Pulmonary artery endothelial cell (primary cell): ENCODE measurements around the gene SNRPA. TPM values are rescaled to one million over a fixed set of nuclear protein-coding genes. Genes with fewer than 3 reads are reported as not detected.

Source experiments
- DNase-seq: peaks from one replicate; pipeline ENCODE4 v3.0.0-alpha.2; 2011; ENCODE audit warnings: low read depth, low spot score
- total RNA-seq: library from RNA; depleted of rRNA; stranded (reverse); fragments of >200 nt; gene quantifications from 2 replicates; pipeline ENCODE4 v1.2.3, GENCODE V29; 2014

SNRPA gene
- total RNA-seq, result 54.3 and 55.1 TPM in 2 replicates

- peak; percentile 93 for DNase-seq
Observed at GRCh38 chr19:40750874-40751537, at the start of gene SNRPA. TSS of gene SNRPA (plus strand) at chr19:40751203. CDS start at chr19:40751409, 206 bp downstream.

DNA sequence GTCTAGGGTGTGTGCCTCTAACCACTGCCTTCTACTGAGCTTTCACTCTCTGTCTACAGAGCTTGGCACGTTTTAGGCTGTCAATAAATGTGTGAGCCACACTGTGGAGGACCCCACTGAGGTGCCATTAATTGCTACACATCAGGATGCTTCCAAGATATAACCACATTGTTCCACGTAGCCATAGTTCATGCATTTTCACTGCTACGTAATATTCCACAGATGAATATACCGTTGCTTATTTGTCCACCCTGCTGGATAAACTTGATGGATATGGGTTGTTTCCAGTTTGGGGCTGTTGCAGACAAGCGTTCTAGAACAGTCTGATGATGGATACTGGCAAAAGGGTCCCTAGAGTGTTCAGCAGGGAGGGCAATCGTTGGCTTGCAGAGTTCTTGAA lies 49.2 kb upstream of the SNRPA start:
- DNase-seq, result no peak

- no peak for DNase-seq
Observed at GRCh38 chr19:40702337-40703012, 48.5 kb upstream of the SNRPA start.

- DNase-seq, result no peak
Observed at GRCh38 chr19:40703029-40703755, 47.8 kb upstream of the SNRPA start.

GRCh38 chr19:40704491-40705361 lies 46.3 kb upstream of the SNRPA start:
- DNase-seq, result no peak

GRCh38 chr19:40705362-40705651 lies 45.7 kb upstream of the SNRPA start:
- no peak for DNase-seq

- DNase-seq, result no peak
Observed at GRCh38 chr19:40705950-40706619, 44.9 kb upstream of the SNRPA start.

DNA sequence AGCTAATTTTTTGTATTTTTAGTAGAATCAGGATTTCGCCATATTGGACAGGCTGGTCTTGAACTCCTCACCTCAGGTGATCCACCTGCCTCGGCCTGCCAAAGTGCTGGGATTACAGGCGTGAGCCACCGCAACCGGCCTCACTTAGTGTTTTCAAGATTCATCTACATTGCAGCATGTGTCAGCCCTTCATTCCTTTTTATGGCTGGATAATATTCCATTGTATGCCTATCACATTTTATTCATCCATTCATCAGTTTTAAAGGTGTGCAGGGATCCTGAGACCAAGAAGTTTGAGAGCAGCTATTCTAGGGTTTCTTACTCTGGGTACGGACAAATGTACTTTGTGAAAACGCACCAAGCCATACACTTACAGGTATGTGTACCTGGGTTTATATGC lies 43.4 kb upstream of the SNRPA start:
- DNase-seq, result no peak

DNA sequence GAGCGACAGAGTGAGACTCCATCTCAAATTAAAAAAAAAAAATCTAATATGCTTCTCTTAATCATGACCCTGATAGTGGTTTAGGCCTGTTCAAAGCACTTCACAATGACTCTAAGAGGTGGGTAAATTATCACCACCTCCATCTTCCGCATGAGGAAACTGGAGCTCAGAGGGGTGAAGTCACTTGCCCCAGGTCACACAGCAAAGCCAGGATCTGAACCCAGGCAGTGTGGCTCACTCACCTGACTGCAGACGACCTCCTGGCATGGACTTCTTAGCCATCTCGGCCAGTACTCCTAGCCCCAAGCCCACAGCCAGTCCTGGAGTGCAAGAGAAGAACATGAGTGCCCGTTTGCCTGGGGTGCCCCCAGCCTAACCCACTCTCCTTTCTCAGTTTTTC lies 41.2 kb upstream of the SNRPA start:
- DNase-seq, result no peak

- DNase-seq, result no peak
Observed at GRCh38 chr19:40713939-40714338, 37.1 kb upstream of the SNRPA start.

GRCh38 chr19:40714441-40715299 lies 36.3 kb upstream of the SNRPA start:
- DNase-seq, result peak; percentile 60

GRCh38 chr19:40716031-40716481 lies 34.9 kb upstream of the SNRPA start:
- DNase-seq, result no peak

DNA sequence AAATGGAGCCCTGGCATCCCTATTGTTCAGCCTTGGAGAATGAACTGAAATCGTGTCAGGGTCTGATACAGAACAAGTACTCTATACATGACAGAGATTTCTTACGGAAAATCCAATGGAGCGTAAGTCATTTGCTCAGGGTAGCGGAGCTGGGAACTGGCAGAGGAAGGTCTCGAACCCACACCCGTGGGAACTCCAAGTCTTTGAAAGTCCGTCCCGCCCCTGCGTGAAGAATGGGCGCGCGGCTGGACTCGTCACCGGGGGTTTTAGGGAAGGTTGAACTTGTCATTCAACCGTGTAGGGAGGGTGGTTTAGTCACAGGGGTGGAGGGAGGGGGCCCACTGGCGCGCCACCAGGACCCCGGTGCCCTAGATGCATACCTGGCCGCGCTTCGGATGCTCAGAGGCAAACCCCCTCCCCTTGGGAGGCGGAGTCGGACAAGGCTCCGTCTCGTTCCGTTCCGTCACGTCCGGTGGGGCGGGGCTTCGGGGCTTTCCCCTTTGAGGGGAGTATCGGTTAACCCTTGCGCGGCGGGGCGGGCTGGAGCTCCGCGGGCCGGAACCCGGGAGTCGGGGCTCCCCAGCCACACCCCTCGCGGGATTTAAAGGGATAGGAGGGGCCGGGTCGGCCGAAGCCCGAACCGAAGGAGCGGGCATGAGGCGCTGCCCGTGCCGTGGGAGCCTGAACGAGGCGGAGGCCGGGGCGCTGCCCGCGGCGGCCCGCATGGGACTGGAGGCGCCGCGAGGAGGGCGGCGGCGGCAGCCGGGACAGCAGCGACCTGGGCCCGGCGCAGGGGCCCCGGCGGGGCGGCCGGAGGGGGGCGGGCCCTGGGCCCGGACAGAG lies 34.3 kb upstream of the SNRPA start, which contains the start of the genes COQ8B and ITPKC:
COQ8B (minus strand) TSS at position 405 of the 843 bp plus-strand sequence. CDS start 2,254 bp downstream, outside the sequence.
ITPKC (plus strand) TSS at position 631 of the 843 bp plus-strand sequence; CDS start at position 655, 24 bp downstream.
- peak; percentile 86 for DNase-seq

GRCh38 chr19:40717325-40717879 lies 33.6 kb upstream of the SNRPA start:
- DNase-seq, result no peak

- no peak for DNase-seq
Observed at GRCh38 chr19:40717880-40718773, 32.9 kb upstream of the SNRPA start.

DNA sequence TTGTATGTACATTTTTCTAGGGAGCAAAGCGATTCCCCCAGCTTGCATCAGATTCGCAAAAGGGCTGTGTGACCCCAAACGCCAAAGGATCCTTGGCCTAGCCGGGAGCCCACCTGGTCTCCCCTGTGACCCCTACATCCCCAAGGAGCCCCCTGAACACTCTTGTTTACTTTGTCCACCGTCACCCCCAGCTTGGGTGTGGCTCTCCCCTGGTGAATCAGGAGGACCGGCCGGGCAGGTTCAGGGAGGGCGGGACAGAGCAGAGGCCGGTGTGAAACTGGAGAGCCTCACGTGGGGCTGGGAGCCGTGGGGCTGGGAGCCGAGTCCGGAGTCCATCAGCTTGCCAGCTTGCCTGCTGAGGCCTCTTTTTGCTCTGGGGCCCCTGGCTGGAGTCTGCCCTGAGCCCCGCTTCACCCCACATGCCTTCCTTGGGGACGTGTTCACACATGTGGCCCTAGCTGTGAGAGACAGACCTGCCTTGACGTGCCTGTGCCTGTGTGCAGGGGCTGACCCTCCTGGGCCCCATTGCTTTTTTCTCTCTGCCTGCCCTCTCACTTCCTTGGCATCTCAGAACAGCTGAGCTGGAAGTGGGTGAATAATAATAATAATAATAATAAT lies 32.1 kb upstream of the SNRPA start:
- no peak for DNase-seq

- DNase-seq, result no peak
Observed at GRCh38 chr19:40719414-40719894, 31.5 kb upstream of the SNRPA start.
